Activated naive CD4-positive, alpha-beta T cell treated with anti-CD3 and anti-CD28 coated beads for 36 hours (primary cell): ENCODE measurements around the gene POU6F2. TPM values are rescaled to one million over a fixed set of nuclear protein-coding genes. Genes with fewer than 3 reads are reported as not detected.
"Not testable (repeated sequence)": the region's sequence is repeated elsewhere in the genome, so short reads cannot be mapped to it uniquely, and the experiment has no call there.

Source experiments
- CTCF ChIA-PET: fragments of 350-600 bp; sonication (Branson Sonifier 250); formaldehyde crosslinking; loops from one replicate; lab custom pipeline; 2021; ENCODE audit warnings: antibody characterized with exemption; lab: Charles Lee
- DNase-seq: peaks from one replicate; pipeline ENCODE4 v3.0.0-alpha.2; 2020
- H3K27ac Mint-ChIP-seq: one replicate; pipeline ENCODE4 v1.8.0; 2021; ENCODE audit warnings: mild to moderate bottlenecking, mixed read lengths
- H3K27me3 Mint-ChIP-seq: one replicate; pipeline ENCODE4 v1.8.0; 2021; ENCODE audit warnings: low read depth, mixed read lengths
- H3K36me3 Mint-ChIP-seq: one replicate; pipeline ENCODE4 v1.8.0; 2021; ENCODE audit warnings: low read depth, mixed read lengths
- H3K4me1 Mint-ChIP-seq: one replicate; pipeline ENCODE4 v1.8.0; 2021; ENCODE audit warnings: low read depth, mixed read lengths
- H3K4me3 Mint-ChIP-seq: one replicate; pipeline ENCODE4 v1.8.0; 2021; ENCODE audit warnings: mild to moderate bottlenecking, moderate library complexity, mixed read lengths
- H3K9me3 Mint-ChIP-seq: one replicate; pipeline ENCODE4 v1.8.0; 2021; ENCODE audit warnings: mixed read lengths
- intact Hi-C: fragments of 100-400 bp; cut with micrococcal nuclease; formaldehyde crosslinking; loops from one replicate; pipeline ENCODE4 v1.15.1; 2023
- total RNA-seq, 2 experiments: library from RNA; stranded (reverse); gene quantifications; one replicate each; pipeline ENCODE4 v1.2.3, GENCODE V29; 2021

POU6F2 gene
- total RNA-seq, result not detected

- H3K36me3 Mint-ChIP-seq, result no peaks in the 10 kb centered on the region
- no peaks in the 10 kb centered on the region for H3K9me3 Mint-ChIP-seq
- CTCF ChIA-PET, result no interaction called here
- no peak within 1 kb of the TSS for H3K4me3 Mint-ChIP-seq
- no peak for DNase-seq
- H3K27ac Mint-ChIP-seq, result no peak within 1 kb of the TSS
- H3K4me1 Mint-ChIP-seq, result peaks cover 3% of the 10 kb centered on the region
- H3K27me3 Mint-ChIP-seq, result peaks cover 41% of the 10 kb centered on the region
- intact Hi-C loops, result no loop called here
These were observed at the start of gene POU6F2 for GRCh38 chr7:38977685-38978084. POU6F2 (plus strand) TSS chr7:38977909; CDS start chr7:38977954, 45 bp downstream.

DNA sequence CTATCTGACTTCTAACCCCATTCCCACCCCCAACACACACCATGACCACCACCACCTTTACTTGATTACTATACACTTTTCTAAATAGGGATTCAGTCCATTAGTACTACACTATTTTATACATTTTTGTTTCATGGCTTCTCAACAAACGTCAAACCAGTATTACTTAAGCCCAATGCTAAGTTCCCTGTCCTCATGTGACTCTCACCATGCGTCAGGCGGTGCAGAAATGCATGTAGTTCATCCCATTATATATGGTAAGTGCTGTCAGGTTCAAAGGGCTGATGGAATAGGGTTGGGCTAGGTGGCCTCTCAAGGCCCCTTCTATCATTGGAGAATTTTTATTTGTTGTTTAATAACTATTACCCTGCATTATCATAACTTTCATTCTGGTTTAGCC lies 49.2 kb upstream of the POU6F2 start:
- Mint-ChIP-seq H3K27me3 (no peaks in the 10 kb centered on the region), H3K36me3 (no peaks in the 10 kb centered on the region), H3K27ac (no peak overlapping the region), H3K4me1 (no peaks in the 10 kb centered on the region), H3K4me3 (no peak overlapping the region), H3K9me3 (no peaks in the 10 kb centered on the region)
- CTCF ChIA-PET, result interaction anchor here (1.4 kb wide), 1 partner anchor 526 kb away, joined by 4 read pairs; no protein-coding TSS in a partner anchor
- intact Hi-C loops, result no loop called here
- no peak for DNase-seq

- H3K4me1 Mint-ChIP-seq, result no peaks in the 10 kb centered on the region
- no peaks in the 10 kb centered on the region for H3K27me3 Mint-ChIP-seq
- no peaks in the 10 kb centered on the region for H3K36me3 Mint-ChIP-seq
- CTCF ChIA-PET, result interaction anchor here (0.8 to 1.4 kb wide), 3 partner anchors 127 to 538 kb away, joined by 3 to 8 read pairs (median 4); no protein-coding TSS in a partner anchor
- no peaks in the 10 kb centered on the region for H3K9me3 Mint-ChIP-seq
- intact Hi-C loops, result loop anchor here (5.0 kb wide), 1 partner anchor 132 kb away; no protein-coding TSS in a partner anchor
- no peak overlapping the region for H3K4me3 Mint-ChIP-seq
- no peak for DNase-seq
- peak overlapping the region; percentile 21 for H3K27ac Mint-ChIP-seq
These were observed 48.1 kb upstream of the POU6F2 start for GRCh38 chr7:38929460-38930171.

- H3K36me3 Mint-ChIP-seq, result no peaks in the 10 kb centered on the region
These were observed 45.1 kb upstream of the POU6F2 start for GRCh38 chr7:38932509-38933168.

DNA sequence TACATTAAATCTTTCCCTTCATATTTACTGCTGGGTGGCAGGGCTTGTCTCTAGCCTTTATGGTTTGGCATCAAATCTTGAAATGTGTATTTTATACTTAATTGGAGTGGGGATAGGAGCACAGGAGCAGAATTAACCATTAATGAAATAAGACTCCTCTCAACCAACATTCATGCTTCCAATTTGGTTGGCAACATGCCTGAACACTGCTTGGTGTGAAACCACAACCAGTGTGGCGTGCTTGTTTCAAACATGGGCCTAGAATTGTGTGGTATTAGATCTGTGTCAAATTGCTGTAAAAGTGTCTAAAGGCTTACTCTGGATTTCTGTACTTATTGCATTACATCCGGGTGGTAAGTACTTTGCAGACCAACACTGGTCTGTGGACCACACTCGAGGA lies 43.7 kb upstream of the POU6F2 start:
- no peaks in the 10 kb centered on the region for H3K9me3 Mint-ChIP-seq
- H3K27me3 Mint-ChIP-seq, result no peaks in the 10 kb centered on the region
- no peak overlapping the region for H3K4me3 Mint-ChIP-seq
- CTCF ChIA-PET, result interaction anchor here (1.0 kb wide), 1 partner anchor 578 kb away, joined by 4 read pairs; no protein-coding TSS in a partner anchor
- intact Hi-C loops, result loop anchor here (5.0 kb wide), 1 partner anchor 137 kb away; no protein-coding TSS in a partner anchor
- no peaks in the 10 kb centered on the region for H3K36me3 Mint-ChIP-seq
- H3K4me1 Mint-ChIP-seq, result no peaks in the 10 kb centered on the region
- no peak overlapping the region for H3K27ac Mint-ChIP-seq
- no peak for DNase-seq

More at GRCh38 chr7:38932509-38933168, 45.1 kb upstream of the POU6F2 start:
- CTCF ChIA-PET, result interaction anchor here (0.6 to 0.7 kb wide), 3 partner anchors 191 to 506 kb away, joined by 3 read pairs; no protein-coding TSS in a partner anchor
- Mint-ChIP-seq H3K4me3 (no peak overlapping the region), H3K27ac (no peak overlapping the region), H3K9me3 (no peaks in the 10 kb centered on the region), H3K27me3 (no peaks in the 10 kb centered on the region), H3K4me1 (no peaks in the 10 kb centered on the region)
- intact Hi-C loops, result loop anchor here (1.0 to 5.0 kb wide), 3 partner anchors 135 to 588 kb away; no protein-coding TSS in a partner anchor
- DNase-seq, result peak; percentile 70

DNA sequence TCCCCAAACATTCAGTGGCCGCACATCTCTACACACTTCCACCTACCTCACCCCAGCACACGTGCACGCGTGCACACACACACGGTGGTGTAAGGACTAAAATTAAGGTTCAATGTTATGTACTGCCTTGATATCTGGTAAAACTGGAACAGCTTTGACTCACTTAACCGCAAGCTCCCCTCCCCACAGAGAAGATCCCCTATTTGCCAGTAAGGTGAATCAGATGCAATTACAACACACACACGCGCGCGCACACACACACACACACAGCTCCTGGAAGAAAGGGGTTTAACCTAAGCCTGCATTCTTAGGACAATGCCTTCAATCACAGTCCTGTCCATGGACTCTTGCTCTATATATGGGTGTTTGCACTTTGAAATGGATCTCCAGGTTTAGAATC lies 43.2 kb upstream of the POU6F2 start:
- DNase-seq, result no peak
- Mint-ChIP-seq H3K9me3 (no peaks in the 10 kb centered on the region), H3K36me3 (no peaks in the 10 kb centered on the region), H3K27ac (no peak overlapping the region), H3K4me3 (no peak overlapping the region), H3K4me1 (no peaks in the 10 kb centered on the region), H3K27me3 (no peaks in the 10 kb centered on the region)
- CTCF ChIA-PET, result no interaction called here
- intact Hi-C loops, result loop anchor here (5.0 kb wide), 1 partner anchor 137 kb away; no protein-coding TSS in a partner anchor

- no peaks in the 10 kb centered on the region for H3K4me1 Mint-ChIP-seq
- no peak overlapping the region for H3K4me3 Mint-ChIP-seq
- H3K9me3 Mint-ChIP-seq, result no peaks in the 10 kb centered on the region
- intact Hi-C loops, result no loop called here
- DNase-seq, result no peak
- no peaks in the 10 kb centered on the region for H3K27me3 Mint-ChIP-seq
- CTCF ChIA-PET, result no interaction called here
- H3K36me3 Mint-ChIP-seq, result no peaks in the 10 kb centered on the region
- no peak overlapping the region for H3K27ac Mint-ChIP-seq
These were observed 41.1 kb upstream of the POU6F2 start for GRCh38 chr7:38936641-38937040.

DNA sequence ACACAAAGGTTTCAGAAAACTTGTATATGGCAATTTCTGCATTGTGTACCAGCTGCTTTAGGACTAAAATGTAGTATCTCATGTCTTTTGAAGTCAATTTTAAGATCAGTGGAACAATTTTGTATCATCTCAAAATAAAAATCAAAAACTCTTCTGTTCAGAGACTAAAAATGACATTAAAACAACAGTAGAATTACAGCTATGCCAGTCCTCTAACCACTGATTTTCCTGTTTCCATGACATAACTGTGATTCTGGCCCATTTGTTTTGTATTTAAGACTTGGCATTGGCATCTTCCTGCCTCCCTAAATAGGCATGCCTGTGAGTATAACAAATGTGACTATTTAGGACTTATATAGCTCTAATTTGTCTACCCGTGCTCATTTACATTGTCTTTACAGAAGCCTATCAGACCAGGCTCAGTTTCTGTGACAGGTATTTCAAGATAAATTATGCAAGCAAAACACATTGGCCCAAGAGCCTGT lies 39.7 kb upstream of the POU6F2 start:
- intact Hi-C loops, result no loop called here
- H3K4me3 Mint-ChIP-seq, result no peak overlapping the region
- CTCF ChIA-PET, result no interaction called here

DNA sequence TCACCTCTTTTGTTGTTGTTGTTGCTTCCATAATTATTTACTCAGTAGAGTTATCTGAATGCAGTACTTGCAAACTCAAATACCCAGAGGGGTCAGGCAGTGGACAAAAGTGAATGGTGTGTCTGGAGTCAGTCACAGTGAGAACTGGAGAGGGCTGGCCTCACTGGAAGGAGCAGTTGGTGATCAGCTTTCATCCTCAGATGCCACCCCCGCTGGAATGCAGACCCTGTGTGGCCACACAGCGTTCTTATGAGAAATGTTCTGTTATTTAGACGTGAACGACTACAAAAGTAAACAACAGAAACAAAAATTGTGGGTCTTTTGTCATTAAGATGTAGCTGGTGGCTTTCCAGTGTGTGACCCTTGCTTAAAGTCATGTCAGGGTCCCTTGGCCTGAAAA lies 39.1 kb upstream of the POU6F2 start:
- no peaks in the 10 kb centered on the region for H3K9me3 Mint-ChIP-seq
- DNase-seq, result no peak
- no peak overlapping the region for H3K27ac Mint-ChIP-seq
- H3K4me3 Mint-ChIP-seq, result no peak overlapping the region
- intact Hi-C loops, result no loop called here
- no peaks in the 10 kb centered on the region for H3K4me1 Mint-ChIP-seq
- no peaks in the 10 kb centered on the region for H3K27me3 Mint-ChIP-seq
- CTCF ChIA-PET, result no interaction called here
- no peaks in the 10 kb centered on the region for H3K36me3 Mint-ChIP-seq

More for the DNA sequence above, 39.7 kb upstream of the POU6F2 start:
- Mint-ChIP-seq H3K27me3 (no peaks in the 10 kb centered on the region), H3K36me3 (no peaks in the 10 kb centered on the region), H3K4me1 (no peaks in the 10 kb centered on the region), H3K27ac (no peak overlapping the region), H3K9me3 (no peaks in the 10 kb centered on the region)
- no peak for DNase-seq

DNA sequence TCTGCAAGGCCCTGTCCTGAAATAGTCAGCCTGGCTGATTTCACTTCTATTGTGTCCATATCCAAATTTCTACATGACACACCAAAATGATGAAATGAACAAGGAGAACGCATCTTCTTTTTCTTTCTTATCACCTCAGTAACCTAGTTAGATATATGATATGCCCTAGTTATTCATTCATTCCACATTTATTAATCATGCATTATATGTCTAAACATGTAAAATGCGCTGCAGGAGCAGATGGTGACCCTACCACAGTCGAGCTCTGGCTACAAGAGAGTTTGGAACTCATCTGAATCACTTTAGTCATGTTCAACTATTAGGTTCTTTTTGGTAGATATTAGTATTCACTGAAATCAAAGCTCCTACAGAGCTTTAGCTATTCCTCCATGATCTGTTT lies 36.9 kb upstream of the POU6F2 start:
- Mint-ChIP-seq H3K4me3 (no peak overlapping the region), H3K27ac (no peak overlapping the region), H3K9me3 (no peaks in the 10 kb centered on the region), H3K4me1 (no peaks in the 10 kb centered on the region), H3K36me3 (no peaks in the 10 kb centered on the region), H3K27me3 (peaks cover 8% of the 10 kb centered on the region)
- CTCF ChIA-PET, result interaction anchor here (0.6 kb wide), 1 partner anchor 351 kb away, joined by 3 read pairs; no protein-coding TSS in a partner anchor
- no peak for DNase-seq
- intact Hi-C loops, result no loop called here

GRCh38 chr7:38942431-38943051 lies 35.2 kb upstream of the POU6F2 start:
- CTCF ChIA-PET, result interaction anchor here (1.2 kb wide), 1 partner anchor 116 kb away, joined by 5 read pairs; no protein-coding TSS in a partner anchor
- H3K9me3 Mint-ChIP-seq, result no peaks in the 10 kb centered on the region
- peaks cover 8% of the 10 kb centered on the region for H3K27me3 Mint-ChIP-seq
- no peak overlapping the region for H3K27ac Mint-ChIP-seq
- H3K4me1 Mint-ChIP-seq, result no peaks in the 10 kb centered on the region
- no peak overlapping the region for H3K4me3 Mint-ChIP-seq
- H3K36me3 Mint-ChIP-seq, result no peaks in the 10 kb centered on the region
- no peak for DNase-seq
- intact Hi-C loops, result no loop called here

- peaks cover 15% of the 10 kb centered on the region for H3K27me3 Mint-ChIP-seq
- H3K9me3 Mint-ChIP-seq, H3K36me3 Mint-ChIP-seq, H3K4me3 Mint-ChIP-seq, H3K4me1 Mint-ChIP-seq, DNase-seq, intact Hi-C loops, H3K27ac Mint-ChIP-seq: not testable (repeated sequence)
- CTCF ChIA-PET, result interaction anchor here (0.7 kb wide), 2 partner anchors 15 to 541 kb away, joined by 3 to 6 read pairs; no protein-coding TSS in a partner anchor
These were observed 30.2 kb upstream of the POU6F2 start for GRCh38 chr7:38947541-38947940.
